ENCODE results near the gene NOM1. TPM values are rescaled to one million over a fixed set of nuclear protein-coding genes. Genes with fewer than 3 reads are reported as not detected.
A peak's percentile ranks its signal among the peaks of the same experiment; 100 is the strongest.

NOM1 gene
- total RNA-seq, 1 donor from 2014 or later, result 19.7 TPM

GRCh38 chr7:157021871-157022680 is 72.6 kb downstream of the NOM1 start:
- H2AFZ ChIP-seq (ENCODE audit: low read depth, low read length), result no peak overlapping the region
- no peaks in the 10 kb centered on the region for H3K36me3 ChIP-seq (ENCODE audit: insufficient read depth, low read length)
- no peak overlapping the region for H3K4me3 ChIP-seq (ENCODE audit: insufficient read depth, low read depth, low read length)
- H3K9ac ChIP-seq (ENCODE audit: low read length), result no peak overlapping the region
- Mint-ChIP-seq H3K4me1 (ENCODE audit: low read depth, unreplicated experiment) (no peaks in the 10 kb centered on the region), H3K9me3 (ENCODE audit: unreplicated experiment) (peaks cover 10% of the 10 kb centered on the region), H3K27me3 (ENCODE audit: low read depth, unreplicated experiment) (peaks cover 71% of the 10 kb centered on the region), H3K4me3 (ENCODE audit: unreplicated experiment) (no peak overlapping the region), H3K27ac (ENCODE audit: unreplicated experiment) (peak overlapping the region; percentile 48), H3K36me3 (ENCODE audit: low read depth, unreplicated experiment) (peaks cover 2% of the 10 kb centered on the region)
- FAIRE-seq (no peak), DNase-seq (ENCODE audit: low read depth) (no peak)
- peaks cover 4% of the 10 kb centered on the region for H3K4me1 ChIP-seq (ENCODE audit: insufficient read depth, low read length)
- no peak overlapping the region for H3K27ac ChIP-seq (ENCODE audit: low read depth, low read length)
- no peaks in the 10 kb centered on the region for H3K9me3 ChIP-seq (ENCODE audit: insufficient read depth, low read depth, low read length)
- TF ChIP-seq CTCF (IDR thresholded peaks at IDR 0.05; ENCODE audit: insufficient read depth, low read depth, low read length) (no peak), EZH2 (IDR thresholded peaks at IDR 0.05; ENCODE audit: insufficient read depth, low read length) (peak; percentile 43)
- peaks cover 86% of the 10 kb centered on the region for H3K27me3 ChIP-seq (ENCODE audit: insufficient read depth, low read length)
- H3K79me2 ChIP-seq (ENCODE audit: insufficient read depth, low read length), result no peaks in the 10 kb centered on the region
- H4K20me1 ChIP-seq (ENCODE audit: insufficient read depth, low read length), result no peaks in the 10 kb centered on the region
- H3K4me2 ChIP-seq (ENCODE audit: low read length), result no peak overlapping the region

Other genes with a start within 250 kb of the NOM1 start
- gene LMBR1, start 56.5 kb upstream of the NOM1 start, total RNA-seq, result 49.2 and 49.7 TPM in 2 replicates
- not detected in 2 replicates for gene MNX1, start 61.0 kb downstream of the NOM1 start, total RNA-seq
- gene UBE3C, start 189.2 kb downstream of the NOM1 start, total RNA-seq, result 73.7 and 76.9 TPM in 2 replicates

Measured in astrocyte (in vitro differentiated cells and primary cell).